ENCODE measurements around the gene FMN2.

The FMN2 gene

DNA sequence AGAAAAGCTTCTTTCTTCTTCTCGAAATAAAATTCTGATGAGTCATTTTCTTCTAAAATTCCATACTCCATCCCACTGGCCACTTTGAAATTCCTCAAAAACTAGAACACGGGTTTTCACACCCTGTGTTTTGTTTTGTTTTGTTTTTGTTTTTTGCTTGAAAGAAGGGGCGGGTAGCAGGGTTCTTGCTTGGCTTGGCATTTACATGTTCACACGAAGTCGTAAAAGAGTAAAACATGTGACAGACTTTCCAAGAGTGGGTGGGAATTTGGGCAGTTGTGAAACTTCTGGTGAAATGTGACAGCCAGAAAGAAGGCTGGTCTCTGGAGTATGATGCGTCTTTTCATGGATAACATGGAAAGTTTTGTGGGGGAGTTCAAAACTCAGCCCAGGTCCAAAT, 47.1 kb upstream of the FMN2 start:
- no peaks in the 10 kb centered on the region for H3K36me3 ChIP-seq (ENCODE audit: control insufficient read depth in 2 of 2, insufficient read depth in 1 of 2, low read length in 2 of 2)
- no peaks in the 10 kb centered on the region for H3K9me3 ChIP-seq (ENCODE audit: control insufficient read depth, insufficient read depth, low read depth, low read length)
- TF ChIP-seq, protein P1, sequence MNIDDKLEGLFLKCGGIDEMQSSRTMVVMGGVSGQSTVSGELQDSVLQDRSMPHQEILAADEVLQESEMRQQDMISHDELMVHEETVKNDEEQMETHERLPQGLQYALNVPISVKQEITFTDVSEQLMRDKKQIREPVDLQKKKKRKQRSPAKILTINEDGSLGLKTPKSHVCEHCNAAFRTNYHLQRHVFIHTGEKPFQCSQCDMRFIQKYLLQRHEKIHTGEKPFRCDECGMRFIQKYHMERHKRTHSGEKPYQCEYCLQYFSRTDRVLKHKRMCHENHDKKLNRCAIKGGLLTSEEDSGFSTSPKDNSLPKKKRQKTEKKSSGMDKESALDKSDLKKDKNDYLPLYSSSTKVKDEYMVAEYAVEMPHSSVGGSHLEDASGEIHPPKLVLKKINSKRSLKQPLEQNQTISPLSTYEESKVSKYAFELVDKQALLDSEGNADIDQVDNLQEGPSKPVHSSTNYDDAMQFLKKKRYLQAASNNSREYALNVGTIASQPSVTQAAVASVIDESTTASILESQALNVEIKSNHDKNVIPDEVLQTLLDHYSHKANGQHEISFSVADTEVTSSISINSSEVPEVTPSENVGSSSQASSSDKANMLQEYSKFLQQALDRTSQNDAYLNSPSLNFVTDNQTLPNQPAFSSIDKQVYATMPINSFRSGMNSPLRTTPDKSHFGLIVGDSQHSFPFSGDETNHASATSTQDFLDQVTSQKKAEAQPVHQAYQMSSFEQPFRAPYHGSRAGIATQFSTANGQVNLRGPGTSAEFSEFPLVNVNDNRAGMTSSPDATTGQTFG (tag by site-specific recombination; IDR thresholded peaks at IDR 0.05; ENCODE audit: borderline replicate concordance): no peak
- TF ChIP-seq, protein P2, sequence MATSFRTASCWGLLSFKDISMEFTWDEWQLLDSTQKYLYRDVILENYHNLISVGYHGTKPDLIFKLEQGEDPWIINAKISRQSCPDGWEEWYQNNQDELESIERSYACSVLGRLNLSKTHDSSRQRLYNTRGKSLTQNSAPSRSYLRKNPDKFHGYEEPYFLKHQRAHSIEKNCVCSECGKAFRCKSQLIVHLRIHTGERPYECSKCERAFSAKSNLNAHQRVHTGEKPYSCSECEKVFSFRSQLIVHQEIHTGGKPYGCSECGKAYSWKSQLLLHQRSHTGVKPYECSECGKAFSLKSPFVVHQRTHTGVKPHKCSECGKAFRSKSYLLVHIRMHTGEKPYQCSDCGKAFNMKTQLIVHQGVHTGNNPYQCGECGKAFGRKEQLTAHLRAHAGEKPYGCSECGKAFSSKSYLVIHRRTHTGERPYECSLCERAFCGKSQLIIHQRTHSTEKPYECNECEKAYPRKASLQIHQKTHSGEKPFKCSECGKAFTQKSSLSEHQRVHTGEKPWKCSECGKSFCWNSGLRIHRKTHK (tag by site-specific recombination; IDR thresholded peaks at IDR 0.05): no peak
- no peak for TF ChIP-seq ZNF626 (tag by site-specific recombination; IDR thresholded peaks at IDR 0.05)
- TF ChIP-seq ZNF184 (tag by site-specific recombination; IDR thresholded peaks at IDR 0.05): 0 out of 2 replicates have a peak, but pooled peaks have one; percentile 17
- no peak for TF ChIP-seq ZNF549 (tag by site-specific recombination; IDR thresholded peaks at IDR 0.05)
- TF ChIP-seq ZNF571 (tag by site-specific recombination; IDR thresholded peaks at IDR 0.05): no peak
- TF ChIP-seq YY2 (tag by site-specific recombination; IDR thresholded peaks at IDR 0.05): no peak
- TF ChIP-seq ZNF433 (tag by site-specific recombination; IDR thresholded peaks at IDR 0.05; ENCODE audit: low read depth): no peak
- no peak overlapping the region for H3K4me3 ChIP-seq (ENCODE audit: low read depth, low read length)
- ChIA-PET CTCF (interaction anchor here (0.7 to 1.5 kb wide), 4 partner anchors 17 to 105 kb away, joined by 3 to 5 read pairs (median 4); no protein-coding TSS in a partner anchor), POLR2A (no interaction called here)
- no peak overlapping the region for H3K27ac ChIP-seq (ENCODE audit: extremely low read depth, low read depth, low read length)
- H3K4me1 ChIP-seq (ENCODE audit: control insufficient read depth, insufficient read depth, low read length): no peaks in the 10 kb centered on the region

DNA sequence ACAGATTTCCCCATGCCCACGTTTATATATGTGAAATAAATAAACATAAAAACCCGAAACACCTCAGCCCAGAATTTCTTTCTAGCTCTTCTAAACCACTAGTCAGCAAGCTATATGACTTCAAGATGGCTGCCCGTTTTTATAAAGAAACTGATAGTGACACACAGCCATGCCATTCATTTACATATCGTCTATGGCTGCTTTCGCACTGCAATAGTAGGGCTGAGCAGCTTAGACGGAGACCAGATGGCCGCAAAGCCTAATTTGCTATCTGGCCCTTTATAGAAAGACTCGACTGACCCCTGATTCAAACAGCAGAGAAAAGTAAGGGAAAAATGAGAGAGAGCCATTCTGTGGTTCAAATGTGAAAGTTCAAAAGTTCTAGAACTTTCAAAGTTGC, 45.7 kb upstream of the FMN2 start:
- no peaks in the 10 kb centered on the region for H3K9me3 ChIP-seq (ENCODE audit: control insufficient read depth, insufficient read depth, low read depth, low read length)
- ChIA-PET POLR2A (interaction anchor here (0.7 kb wide), 1 partner anchor 1437 kb away, joined by 4 read pairs; no protein-coding TSS in a partner anchor), CTCF (interaction anchor here (0.6 to 2.3 kb wide), 11 partner anchors 17 to 124 kb away, joined by 3 to 10 read pairs (median 3); partner anchors contain the start of gene FMN2)
- no peaks in the 10 kb centered on the region for H3K36me3 ChIP-seq (ENCODE audit: control insufficient read depth in 2 of 2, insufficient read depth in 1 of 2, low read length in 2 of 2)
- no peak overlapping the region for H3K4me3 ChIP-seq (ENCODE audit: low read depth, low read length)
- H3K27ac ChIP-seq (ENCODE audit: extremely low read depth, low read depth, low read length): no peak overlapping the region
- no peaks in the 10 kb centered on the region for H3K4me1 ChIP-seq (ENCODE audit: control insufficient read depth, insufficient read depth, low read length)
- no peak for TF ChIP-seq BCL11A (tag by site-specific recombination; IDR thresholded peaks at IDR 0.05; ENCODE audit: low read depth)
- TF ChIP-seq, protein P3, sequence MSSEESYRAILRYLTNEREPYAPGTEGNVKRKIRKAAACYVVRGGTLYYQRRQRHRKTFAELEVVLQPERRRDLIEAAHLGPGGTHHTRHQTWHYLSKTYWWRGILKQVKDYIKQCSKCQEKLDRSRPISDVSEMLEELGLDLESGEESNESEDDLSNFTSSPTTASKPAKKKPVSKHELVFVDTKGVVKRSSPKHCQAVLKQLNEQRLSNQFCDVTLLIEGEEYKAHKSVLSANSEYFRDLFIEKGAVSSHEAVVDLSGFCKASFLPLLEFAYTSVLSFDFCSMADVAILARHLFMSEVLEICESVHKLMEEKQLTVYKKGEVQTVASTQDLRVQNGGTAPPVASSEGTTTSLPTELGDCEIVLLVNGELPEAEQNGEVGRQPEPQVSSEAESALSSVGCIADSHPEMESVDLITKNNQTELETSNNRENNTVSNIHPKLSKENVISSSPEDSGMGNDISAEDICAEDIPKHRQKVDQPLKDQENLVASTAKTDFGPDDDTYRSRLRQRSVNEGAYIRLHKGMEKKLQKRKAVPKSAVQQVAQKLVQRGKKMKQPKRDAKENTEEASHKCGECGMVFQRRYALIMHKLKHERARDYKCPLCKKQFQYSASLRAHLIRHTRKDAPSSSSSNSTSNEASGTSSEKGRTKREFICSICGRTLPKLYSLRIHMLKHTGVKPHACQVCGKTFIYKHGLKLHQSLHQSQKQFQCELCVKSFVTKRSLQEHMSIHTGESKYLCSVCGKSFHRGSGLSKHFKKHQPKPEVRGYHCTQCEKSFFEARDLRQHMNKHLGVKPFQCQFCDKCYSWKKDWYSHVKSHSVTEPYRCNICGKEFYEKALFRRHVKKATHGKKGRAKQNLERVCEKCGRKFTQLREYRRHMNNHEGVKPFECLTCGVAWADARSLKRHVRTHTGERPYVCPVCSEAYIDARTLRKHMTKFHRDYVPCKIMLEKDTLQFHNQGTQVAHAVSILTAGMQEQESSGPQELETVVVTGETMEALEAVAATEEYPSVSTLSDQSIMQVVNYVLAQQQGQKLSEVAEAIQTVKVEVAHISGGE (tag by site-specific recombination; conservative IDR thresholded peaks at IDR 0.05; ENCODE audit: low read depth): no peak
- no peak for TF ChIP-seq ZNF174 (tag by site-specific recombination; IDR thresholded peaks at IDR 0.05)
- no peak for TF ChIP-seq ZNF623 (tag by site-specific recombination; IDR thresholded peaks at IDR 0.05)
- no peak for TF ChIP-seq ZNF112 (tag by site-specific recombination; IDR thresholded peaks at IDR 0.05)
- TF ChIP-seq ZXDB (tag by site-specific recombination; IDR thresholded peaks at IDR 0.05): no peak
- TF ChIP-seq, protein P4, sequence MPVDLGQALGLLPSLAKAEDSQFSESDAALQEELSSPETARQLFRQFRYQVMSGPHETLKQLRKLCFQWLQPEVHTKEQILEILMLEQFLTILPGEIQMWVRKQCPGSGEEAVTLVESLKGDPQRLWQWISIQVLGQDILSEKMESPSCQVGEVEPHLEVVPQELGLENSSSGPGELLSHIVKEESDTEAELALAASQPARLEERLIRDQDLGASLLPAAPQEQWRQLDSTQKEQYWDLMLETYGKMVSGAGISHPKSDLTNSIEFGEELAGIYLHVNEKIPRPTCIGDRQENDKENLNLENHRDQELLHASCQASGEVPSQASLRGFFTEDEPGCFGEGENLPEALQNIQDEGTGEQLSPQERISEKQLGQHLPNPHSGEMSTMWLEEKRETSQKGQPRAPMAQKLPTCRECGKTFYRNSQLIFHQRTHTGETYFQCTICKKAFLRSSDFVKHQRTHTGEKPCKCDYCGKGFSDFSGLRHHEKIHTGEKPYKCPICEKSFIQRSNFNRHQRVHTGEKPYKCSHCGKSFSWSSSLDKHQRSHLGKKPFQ (tag by site-specific recombination; IDR thresholded peaks at IDR 0.05): no peak
- TF ChIP-seq, protein P5, sequence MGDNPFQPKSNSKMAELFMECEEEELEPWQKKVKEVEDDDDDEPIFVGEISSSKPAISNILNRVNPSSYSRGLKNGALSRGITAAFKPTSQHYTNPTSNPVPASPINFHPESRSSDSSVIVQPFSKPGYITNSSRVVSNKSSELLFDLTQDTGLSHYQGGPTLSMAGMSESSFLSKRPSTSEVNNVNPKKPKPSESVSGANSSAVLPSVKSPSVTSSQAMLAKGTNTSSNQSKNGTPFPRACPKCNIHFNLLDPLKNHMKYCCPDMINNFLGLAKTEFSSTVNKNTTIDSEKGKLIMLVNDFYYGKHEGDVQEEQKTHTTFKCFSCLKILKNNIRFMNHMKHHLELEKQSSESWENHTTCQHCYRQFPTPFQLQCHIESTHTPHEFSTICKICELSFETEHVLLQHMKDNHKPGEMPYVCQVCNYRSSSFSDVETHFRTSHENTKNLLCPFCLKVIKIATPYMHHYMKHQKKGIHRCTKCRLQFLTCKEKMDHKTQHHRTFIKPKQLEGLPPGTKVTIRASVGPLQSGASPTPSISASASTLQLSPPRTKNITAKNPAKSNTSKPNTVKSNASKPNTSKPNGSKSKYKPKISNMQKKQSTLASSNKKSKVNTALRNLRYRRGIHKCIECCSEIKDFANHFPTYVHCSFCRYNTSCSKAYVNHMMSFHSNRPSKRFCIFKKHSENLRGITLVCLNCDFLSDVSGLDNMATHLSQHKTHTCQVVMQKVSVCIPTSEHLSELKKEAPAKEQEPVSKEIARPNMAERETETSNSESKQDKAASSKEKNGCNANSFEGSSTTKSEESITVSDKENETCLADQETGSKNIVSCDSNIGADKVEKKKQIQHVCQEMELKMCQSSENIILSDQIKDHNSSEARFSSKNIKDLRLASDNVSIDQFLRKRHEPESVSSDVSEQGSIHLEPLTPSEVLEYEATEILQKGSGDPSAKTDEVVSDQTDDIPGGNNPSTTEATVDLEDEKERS (tag by site-specific recombination; IDR thresholded peaks at IDR 0.05): no peak
- TF ChIP-seq MYNN (tag by site-specific recombination; IDR thresholded peaks at IDR 0.05; ENCODE audit: borderline replicate concordance): no peak
- TF ChIP-seq, protein P6, sequence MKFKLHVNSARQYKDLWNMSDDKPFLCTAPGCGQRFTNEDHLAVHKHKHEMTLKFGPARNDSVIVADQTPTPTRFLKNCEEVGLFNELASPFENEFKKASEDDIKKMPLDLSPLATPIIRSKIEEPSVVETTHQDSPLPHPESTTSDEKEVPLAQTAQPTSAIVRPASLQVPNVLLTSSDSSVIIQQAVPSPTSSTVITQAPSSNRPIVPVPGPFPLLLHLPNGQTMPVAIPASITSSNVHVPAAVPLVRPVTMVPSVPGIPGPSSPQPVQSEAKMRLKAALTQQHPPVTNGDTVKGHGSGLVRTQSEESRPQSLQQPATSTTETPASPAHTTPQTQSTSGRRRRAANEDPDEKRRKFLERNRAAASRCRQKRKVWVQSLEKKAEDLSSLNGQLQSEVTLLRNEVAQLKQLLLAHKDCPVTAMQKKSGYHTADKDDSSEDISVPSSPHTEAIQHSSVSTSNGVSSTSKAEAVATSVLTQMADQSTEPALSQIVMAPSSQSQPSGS (tag by site-specific recombination; IDR thresholded peaks at IDR 0.05; ENCODE audit: low read depth): no peak
- TF ChIP-seq ZNF501 (tag by site-specific recombination; IDR thresholded peaks at IDR 0.05): no peak
- no peak for TF ChIP-seq ZBTB8A (tag by site-specific recombination; IDR thresholded peaks at IDR 0.05)
- TF ChIP-seq ZNF600 (tag by site-specific recombination; IDR thresholded peaks at IDR 0.05): no peak
- no peak for TF ChIP-seq OSR2 (tag by site-specific recombination; IDR thresholded peaks at IDR 0.05)
